Stimulated activated CD8-positive, alpha-beta memory T cell treated with anti-CD3 and anti-CD28 coated beads, Interleukin-7, amount 100 ng/mL, for 1 hour (primary cell): Measurements from ENCODE around the gene JAK3.
A peak's percentile ranks its signal among the peaks of the same experiment; 100 is the strongest.
"Not testable (repeated sequence)": the region's sequence is repeated elsewhere in the genome, so short reads cannot be mapped to it uniquely, and the experiment has no call there.

Experiments
- DNase-seq, 2 donors: peaks; one replicate each; pipeline ENCODE4 v3.0.0-alpha.2; 2020; ENCODE audit warnings: low read depth in 2 of 2

Gene JAK3

GRCh38 chr19:17777840-17778239, 69.9 kb downstream of the JAK3 start:
- DNase-seq = not testable (repeated sequence)

DNA sequence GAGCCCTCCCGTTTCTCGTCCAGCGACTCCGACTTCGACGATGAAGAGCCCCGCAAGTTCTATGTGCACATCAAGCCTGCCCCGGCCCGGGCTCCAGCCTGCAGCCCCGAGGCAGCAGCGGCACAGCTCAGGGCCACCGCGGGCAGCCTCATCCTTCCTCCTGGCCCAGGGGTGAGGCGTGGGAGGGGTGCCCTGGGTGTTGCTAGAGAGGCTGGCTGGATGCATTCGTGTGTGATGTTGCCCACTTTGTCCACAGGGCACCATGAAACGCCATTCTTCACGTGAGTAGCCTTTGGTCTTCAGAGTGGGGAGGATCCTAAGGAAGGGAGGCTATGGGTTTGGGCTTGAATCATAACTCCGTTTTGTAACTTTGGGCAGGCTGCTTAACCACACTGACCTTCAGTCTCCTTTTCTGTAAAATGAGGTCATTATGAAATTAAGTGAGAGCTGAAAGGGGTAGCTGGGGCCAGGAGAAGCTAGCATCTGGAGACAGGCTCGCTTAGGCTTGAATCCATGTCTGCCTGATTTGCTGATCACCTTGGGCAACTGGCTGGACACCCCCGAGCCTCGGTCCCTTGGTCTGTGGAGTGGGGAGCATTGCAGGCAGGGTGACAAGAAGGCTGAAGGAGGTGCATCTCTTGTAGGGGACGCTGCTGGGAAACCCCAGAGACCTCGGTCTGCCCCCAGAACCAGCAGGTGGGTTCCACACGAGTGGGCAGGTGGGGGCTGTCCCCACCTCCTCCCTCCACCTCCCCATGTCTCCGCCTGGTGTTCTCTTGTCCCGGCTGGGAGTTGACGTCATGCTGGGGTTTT, 71.6 kb downstream of the JAK3 start:
- no peak for DNase-seq

- peak in 1 of 2 donors; percentile 26 for DNase-seq
These were observed 72.4 kb downstream of the JAK3 start for GRCh38 chr19:17775245-17775927.
